SHP77 treated with DMSO at 0.1 percent for 48 hours (cell line): ENCODE measurements around the gene PBLD.

Experiments used
- DNase-seq: peaks from one replicate; lab custom pipeline; 2025; lab: John Stamatoyannopoulos, UW

PBLD gene

DNA sequence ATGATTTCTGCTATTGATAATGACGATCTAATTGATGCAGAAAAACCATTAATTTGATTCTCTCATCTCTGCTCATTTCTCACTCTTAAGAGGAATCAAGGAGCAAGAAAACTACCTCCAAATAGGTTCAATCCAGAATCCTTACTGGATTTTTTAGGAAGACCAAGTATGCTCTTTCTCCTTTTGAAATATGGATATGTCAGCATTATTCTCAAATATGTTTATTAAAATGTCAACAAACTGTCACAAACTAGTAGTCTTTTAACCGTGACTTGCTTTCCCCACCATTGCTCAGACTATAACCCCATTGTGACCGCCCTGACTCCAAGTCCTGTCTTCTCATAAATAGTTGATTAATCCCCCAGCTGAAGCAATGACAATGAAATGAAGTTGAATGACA is 99.7 kb downstream of the PBLD start:
- DNase-seq: no peak
